LHCN-M2 (cell line): ENCODE data around the gene WNK1. TPM values are rescaled to one million over a fixed set of nuclear protein-coding genes. Genes with fewer than 3 reads are reported as not detected.

Experiments used
- DNase-seq: peaks from one replicate; pipeline ENCODE4 v3.0.0-alpha.2; 2012; ENCODE audit warnings: low read depth
- total RNA-seq: library from RNA; depleted of rRNA; stranded (reverse); fragments of >200 nt; gene quantifications from 2 replicates; pipeline ENCODE4 v1.2.3, GENCODE V29; 2014

WNK1 gene
- total RNA-seq, 1 experiment from 2014 or later, result 83.0 TPM

DNA sequence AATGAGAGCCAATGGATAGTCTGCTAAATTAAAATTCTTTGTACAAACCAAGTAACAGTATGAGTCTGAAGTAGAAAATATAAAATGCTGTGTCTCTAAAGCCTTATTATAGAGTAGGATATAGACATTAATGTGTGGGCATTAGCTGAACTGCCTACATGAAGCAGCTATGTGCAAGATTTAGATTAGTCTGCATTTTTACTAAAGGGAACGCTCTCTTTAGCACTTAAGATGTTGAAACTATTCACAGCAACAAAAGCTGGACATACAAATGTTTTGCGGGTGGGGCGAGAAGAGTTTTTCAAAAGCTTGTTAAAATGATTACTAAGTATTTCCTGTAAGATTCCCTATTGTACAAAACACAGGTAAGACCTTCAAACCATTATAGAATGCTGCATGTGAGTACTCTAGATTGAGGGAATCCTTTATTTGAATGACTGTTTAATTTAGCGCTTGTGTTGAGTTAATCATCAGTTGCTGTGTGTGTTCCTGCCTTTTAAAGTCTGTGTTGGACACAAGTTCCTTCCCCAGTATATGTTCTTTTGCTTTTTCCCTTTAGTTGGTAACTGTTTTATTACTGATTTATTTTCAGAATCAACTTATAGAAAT lies 110.0 kb downstream of the WNK1 start:
- DNase-seq, result no peak

DNA sequence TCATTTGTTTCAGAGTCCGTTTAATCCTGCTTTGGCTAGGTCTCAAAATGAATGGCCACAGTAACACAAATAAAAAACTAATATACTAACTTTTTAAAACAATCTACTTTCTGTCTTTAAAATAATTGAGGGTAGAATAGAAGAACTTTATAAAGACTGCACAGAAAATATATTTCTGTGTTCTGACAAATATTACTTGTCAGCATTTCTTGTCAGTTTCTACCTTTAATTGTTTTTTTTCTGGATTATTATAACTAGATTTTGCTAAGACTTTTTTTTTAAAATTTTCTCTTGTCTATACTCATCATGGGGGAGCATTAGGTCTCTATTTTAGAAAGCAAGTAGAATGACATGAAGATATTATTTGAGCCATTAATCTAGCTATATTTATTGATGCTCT lies 110.9 kb downstream of the WNK1 start:
- no peak for DNase-seq

DNA sequence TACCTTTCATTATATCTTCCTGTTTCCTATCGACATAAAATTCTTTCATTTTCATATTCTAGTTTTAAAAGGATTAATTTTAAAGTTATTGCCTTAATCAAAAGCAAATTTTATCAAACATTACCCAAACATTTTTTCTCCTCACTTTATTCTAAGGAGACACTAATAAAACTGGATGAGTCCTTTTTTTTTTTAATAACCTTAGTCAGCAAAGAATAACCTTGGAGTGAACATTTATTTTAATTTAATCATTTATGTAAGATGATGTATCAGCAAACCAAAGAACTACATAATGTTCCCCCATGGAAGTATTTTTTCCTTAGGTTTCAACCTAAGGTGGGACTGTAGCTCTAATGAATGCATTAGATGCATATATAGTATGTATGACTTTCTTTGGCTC lies 113.2 kb downstream of the WNK1 start:
- DNase-seq, result no peak

DNA sequence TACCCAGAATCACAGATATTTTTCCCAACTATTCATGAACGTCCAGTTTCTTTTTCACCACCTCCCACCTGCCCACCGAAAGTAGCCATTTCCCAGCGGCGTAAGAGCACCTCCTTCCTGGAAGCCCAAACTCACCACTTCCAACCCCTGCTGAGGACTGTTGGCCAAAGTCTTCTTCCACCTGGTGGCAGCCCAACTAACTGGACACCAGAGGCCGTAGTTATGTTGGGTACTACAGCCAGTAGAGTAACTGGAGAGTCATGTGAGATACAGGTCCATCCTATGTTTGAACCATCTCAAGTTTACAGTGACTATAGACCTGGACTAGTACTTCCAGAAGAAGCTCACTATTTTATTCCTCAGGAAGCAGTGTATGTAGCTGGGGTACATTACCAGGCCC lies 115.5 kb downstream of the WNK1 start:
- no peak for DNase-seq

DNA sequence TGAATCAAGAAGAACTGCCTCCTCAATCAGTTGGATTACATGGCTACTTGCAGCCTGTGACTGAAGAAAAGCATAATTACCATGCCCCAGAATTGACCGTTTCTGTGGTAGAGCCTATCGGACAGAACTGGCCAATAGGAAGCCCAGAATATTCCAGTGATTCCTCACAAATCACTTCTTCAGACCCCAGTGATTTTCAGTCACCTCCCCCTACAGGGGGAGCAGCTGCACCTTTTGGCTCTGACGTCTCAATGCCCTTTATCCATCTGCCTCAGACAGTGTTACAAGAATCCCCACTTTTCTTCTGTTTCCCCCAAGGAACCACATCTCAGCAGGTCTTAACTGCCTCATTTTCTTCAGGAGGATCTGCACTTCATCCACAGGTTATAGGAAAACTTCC lies 116.3 kb downstream of the WNK1 start:
- no peak for DNase-seq

DNA sequence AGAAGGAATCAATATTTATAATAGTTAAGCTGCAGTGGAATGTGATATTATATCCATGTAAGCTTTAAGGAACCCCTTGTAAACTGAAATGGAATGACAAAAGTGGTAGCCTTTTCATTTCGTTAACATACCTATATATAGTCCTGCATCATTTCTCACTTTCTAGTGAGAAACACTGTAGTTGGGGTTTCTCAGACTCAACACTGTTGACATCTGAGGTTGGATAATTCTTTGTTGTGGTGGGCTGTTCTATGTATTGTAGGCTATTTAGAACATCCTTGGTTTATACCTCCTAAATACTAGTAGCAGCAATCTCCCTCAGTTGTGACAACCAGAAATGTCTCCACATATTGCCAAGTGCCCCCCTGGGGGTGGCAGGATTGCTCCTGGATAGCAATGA lies 118.0 kb downstream of the WNK1 start:
- no peak for DNase-seq

DNA sequence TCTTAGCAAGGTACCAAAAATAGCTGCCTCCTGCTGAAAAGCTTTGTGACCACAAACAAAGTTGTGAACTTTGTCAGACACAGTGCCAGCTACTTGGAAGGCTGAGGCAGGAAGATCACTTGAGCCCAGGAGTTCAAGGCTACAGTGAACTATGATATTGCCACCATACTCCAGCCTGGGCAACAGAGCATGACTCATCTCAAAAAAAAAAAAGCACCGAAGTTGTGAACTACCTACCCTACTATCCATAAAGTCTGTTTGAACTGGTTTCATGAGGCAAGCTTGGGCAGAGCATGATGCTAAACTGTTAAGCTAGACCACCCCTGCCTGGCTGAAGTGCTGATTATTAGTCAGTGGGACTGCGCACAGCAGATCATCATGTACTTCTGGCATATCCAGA lies 121.6 kb downstream of the WNK1 start:
- DNase-seq, result peak; percentile 76

DNA sequence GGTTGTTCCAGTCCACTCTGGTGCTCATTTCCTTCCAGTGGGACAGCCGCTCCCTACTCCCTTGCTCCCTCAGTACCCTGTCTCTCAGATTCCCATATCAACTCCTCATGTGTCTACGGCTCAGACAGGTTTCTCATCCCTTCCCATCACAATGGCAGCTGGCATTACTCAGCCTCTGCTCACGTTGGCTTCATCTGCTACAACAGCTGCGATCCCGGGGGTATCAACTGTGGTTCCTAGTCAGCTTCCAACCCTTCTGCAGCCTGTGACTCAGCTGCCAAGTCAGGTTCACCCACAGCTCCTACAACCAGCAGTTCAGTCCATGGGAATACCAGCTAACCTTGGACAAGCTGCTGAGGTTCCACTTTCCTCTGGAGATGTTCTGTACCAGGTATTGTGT lies 127.3 kb downstream of the WNK1 start:
- DNase-seq, result peak; percentile 100

DNA sequence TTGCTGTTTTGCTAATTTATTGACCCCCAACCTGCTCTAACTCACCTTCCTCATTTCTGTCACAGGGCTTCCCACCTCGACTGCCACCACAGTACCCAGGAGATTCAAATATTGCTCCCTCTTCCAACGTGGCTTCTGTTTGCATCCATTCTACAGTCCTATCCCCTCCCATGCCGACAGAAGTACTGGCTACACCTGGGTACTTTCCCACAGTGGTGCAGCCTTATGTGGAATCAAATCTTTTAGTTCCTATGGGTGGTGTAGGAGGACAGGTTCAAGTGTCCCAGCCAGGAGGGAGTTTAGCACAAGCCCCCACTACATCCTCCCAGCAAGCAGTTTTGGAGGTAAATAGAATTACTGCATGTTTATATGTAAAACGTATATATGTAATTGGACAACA lies 128.3 kb downstream of the WNK1 start:
- no peak for DNase-seq

DNA sequence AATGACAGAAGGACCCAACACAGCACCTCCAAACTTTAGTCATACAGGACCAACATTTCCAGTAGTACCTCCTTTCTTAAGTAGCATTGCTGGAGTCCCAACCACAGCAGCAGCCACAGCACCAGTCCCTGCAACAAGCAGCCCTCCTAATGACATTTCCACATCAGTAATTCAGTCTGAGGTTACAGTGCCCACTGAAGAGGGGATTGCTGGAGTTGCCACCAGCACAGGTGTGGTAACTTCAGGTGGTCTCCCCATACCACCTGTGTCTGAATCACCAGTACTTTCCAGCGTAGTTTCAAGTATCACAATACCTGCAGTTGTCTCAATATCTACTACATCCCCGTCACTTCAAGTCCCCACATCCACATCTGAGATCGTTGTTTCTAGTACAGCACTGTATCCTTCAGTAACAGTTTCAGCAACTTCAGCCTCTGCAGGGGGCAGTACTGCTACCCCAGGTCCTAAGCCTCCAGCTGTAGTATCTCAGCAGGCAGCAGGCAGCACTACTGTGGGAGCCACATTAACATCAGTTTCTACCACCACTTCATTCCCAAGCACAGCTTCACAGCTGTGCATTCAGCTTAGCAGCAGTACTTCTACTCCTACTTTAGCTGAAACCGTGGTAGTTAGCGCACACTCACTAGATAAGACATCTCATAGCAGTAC lies 132.5 kb downstream of the WNK1 start:
- no peak for DNase-seq

DNA sequence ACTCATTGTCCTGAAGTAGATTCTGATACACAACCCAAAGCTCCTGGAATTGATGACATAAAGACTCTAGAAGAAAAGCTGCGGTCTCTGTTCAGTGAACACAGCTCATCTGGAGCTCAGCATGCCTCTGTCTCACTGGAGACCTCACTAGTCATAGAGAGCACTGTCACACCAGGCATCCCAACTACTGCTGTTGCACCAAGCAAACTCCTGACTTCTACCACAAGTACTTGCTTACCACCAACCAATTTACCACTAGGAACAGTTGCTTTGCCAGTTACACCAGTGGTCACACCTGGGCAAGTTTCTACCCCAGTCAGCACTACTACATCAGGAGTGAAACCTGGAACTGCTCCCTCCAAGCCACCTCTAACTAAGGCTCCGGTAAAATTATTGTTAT lies 133.3 kb downstream of the WNK1 start:
- DNase-seq, result no peak

DNA sequence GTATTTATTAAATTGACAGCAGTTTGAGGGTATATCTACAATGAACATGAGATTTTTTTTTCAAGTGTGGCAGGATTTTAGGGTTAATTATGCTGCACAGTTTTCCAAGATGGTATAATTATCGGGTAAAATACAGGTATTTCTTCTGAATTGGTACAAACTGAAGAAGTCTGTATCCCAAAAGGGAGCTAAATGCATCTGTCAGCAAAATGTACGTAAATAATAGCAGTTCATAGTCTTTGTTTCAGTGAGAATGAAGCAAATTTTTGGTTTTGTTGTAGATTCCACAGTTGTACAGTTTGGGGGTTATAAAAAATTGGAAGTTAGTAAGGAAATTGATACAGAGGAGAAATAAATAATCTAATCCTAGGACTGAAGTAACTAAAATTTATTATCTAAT lies 133.8 kb downstream of the WNK1 start:
- DNase-seq, result no peak

DNA sequence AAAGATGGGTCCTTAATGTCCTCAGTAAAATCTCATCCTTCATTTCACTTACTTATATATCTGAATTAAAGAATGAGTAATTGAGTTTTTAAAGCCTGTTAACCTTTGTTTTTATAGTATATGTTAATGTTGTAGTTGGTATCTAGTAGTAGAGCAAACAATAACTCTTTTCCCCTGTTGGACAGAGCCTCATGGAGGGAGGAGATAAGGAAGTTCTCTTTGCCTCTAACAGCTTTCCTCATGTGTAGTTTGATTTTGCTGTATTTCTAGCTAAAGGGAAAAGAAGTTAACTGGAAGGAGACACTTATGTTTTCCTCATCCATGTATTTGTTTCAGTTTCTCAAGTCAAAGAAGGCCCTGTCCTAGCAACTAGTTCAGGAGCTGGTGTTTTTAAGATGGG lies 141.8 kb downstream of the WNK1 start:
- no peak for DNase-seq

DNA sequence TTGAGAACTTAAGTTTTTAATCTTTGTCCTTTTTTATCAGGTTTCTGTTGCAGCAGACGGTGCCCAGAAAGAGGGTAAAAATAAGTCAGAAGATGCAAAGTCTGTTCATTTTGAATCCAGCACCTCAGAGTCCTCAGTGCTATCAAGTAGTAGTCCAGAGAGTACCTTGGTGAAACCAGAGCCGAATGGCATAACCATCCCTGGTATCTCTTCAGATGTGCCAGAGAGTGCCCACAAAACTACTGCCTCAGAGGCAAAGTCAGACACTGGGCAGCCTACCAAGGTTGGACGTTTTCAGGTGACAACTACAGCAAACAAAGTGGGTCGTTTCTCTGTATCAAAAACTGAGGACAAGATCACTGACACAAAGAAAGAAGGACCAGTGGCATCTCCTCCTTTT lies 143.7 kb downstream of the WNK1 start:
- no peak for DNase-seq

DNA sequence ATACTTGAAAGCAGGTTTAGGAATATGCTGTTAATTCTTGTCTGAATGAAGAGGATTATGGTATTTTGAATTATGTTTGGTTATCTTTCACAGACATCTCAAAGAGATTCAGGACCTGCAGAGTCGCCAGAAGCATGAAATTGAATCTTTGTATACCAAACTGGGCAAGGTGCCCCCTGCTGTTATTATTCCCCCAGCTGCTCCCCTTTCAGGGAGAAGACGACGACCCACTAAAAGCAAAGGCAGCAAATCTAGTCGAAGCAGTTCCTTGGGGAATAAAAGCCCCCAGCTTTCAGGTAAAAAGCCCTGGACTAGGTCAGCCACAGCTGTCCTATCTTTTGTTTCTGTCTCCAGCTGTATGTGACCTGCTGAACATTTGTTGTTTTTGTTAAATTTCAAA lies 145.0 kb downstream of the WNK1 start:
- no peak for DNase-seq

DNA sequence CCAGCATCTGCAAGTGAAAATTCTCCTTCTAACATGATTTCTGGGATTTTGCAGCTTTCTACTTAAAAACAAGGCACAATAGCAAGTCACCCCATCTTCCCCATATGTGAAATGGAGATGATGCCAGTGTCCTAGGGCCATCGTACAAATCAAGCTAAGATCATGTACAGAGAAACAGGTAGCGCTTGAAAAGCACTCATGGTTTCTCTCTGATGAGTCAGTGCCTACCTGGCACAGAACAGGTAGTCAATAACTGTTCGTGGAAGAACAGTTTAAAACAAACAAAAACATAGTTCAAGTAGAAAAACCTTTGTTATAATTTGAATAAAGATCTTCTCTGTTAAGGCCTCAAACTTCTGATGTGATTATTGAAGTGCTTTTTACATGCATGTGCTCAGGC lies 150.2 kb downstream of the WNK1 start:
- DNase-seq, result no peak

DNA sequence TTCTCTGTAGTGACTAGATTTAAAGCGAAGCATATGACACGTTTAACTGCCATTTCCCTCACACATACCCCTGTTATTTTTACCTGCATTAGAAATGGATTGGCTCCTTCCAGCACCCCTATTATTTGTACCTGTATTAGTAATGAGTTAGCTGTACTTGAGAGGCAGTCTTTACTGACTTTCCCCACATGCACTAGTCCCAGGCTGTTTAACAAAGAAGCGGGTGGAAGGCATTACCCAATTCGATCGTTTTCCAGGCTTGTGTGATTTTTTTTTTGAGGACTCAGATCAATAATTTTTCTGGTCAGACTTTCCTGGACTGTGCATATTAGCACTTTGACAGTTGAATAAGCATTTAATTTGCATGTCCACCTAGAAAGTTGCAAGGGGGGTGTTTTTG lies 150.7 kb downstream of the WNK1 start:
- DNase-seq, result no peak

DNA sequence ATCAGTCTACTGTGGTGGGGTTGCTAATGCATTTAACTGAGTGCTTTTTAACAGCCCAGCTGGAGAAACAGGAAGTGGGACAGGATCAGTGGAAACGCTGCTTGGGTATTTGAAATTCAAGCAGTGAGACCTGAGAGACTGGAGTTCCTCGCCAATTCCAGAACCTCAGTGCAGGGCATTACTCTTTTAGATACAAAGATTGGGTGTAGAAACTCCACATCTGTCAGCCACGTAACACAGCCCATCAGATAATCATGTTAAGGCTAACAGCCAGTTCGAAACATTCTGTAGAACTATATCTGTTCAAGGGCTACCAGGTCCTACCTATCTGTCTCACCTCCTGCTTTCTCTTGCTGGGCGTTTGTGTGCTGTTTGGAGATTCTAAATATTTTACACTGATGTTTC lies 151.6 kb downstream of the WNK1 start:
- no peak for DNase-seq

DNA sequence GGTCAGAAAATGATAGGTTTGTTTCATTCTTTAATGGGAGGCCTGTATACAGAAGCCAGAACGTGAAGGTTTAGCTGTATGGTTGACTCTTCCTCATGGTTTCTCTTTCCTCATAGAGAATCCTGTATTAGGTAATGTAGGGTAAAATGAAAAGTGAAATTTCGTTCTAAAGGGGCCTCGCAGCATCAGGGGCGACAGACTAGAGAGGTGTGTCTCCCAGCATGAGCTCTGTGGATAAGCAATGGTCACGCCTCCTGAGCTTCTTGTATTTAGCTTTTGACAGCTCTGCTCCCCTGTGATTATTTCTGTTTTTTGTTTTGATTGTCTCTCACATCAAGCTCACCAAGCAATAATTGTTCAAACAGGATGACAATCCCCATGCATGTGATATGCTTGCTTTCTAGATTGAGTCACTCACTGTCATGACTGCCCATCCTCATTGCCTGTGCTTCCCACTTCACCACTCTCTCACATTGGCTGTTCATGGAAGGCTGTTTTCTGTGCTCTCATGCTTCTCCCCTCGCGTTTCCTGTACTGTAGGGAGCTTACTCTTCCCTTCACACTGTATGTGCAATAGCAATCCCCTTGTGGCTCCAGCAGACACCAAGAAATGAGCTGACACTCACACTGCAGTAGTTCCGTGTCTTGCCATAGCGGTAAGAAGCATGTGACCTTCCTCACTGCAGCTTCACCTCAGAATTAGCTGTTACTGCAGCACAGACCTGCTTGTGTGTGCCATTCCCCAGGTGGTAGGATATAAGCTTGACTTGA lies 153.1 kb downstream of the WNK1 start:
- DNase-seq, result no peak

DNA sequence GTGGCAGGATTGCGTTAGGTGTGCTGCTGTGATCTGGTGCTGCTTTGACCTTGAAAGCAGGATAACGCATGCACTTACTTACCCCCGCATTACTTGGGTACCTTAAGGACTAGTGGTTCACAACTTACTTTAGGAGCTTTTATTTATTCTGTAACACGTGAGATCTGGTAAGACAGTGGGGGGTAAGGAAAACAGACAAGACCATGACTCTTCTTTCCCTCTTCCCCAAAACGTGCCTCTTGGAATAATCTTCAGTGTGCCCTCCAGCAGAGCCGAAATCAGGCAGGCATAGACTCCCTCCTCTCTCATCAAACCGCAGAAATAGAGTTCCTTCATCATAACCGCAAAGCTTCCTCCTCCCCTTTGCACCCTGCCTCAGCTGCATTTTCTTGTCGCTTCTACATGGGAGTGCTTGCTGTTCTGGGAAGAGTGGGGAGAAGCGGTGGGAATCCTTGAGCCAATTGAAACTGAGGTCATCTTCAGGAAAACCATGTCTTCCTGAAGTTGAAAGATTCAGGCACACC lies 153.7 kb downstream of the WNK1 start:
- no peak for DNase-seq

DNA sequence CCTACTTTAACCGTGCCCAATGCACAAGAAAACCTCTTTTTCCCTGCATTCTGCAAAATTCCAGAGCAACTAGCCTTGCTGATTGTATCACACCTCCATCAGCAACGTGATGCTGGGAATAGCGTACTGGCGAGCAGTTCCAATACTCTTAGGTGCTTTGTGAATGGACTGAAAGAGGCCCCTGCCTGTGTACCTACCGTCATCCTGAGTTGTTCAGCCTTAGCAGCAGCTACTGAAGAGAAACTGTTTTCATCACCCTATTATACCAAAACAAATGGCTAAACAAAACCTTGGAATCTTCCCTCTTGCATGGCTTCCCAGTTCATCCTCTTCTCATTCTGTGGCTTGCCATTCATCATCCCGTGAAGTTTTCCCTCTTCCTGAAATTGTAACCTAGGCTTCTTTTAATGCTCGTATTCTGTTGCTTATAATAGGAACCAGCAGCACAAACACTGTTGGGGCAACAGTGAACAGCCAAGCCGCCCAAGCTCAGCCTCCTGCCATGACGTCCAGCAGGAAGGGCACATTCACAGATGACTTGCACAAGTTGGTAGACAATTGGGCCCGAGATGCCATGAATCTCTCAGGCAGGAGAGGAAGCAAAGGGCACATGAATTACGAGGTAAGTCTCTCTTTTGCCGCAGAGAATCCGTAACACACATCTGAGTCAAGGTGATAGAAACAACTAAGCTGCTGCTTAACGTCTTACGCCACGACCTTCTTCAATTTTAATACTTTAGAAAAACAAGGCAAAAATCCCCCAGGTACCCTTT lies 155.2 kb downstream of the WNK1 start:
- DNase-seq, result no peak

DNA sequence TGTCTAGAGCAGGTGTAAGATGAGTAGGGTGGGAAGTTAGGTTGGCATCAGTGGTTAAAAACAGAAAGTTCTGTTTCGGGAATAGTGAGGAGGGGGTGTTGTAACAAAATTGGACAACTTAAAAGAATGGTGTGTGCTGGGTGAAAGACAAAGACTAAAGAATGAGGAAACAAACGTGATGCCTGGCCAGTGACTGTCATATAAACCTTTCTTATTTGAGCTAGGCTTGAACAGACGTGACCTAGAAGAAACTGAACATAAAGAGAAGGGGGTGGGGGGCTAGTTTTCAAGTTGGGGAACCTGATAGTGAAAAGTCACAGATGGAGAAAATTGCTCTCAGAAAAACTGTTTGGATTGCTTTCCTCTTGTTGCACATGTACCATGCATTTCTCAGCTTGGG lies 157.5 kb downstream of the WNK1 start:
- no peak for DNase-seq
